BE2C (cell line): ENCODE data around the gene FYN.

Experiments used
- DNase-seq: peaks from one replicate; pipeline ENCODE4 v3.0.0-alpha.2; 2020
- H3K27me3 ChIP-seq: fragments of 250-450 bp; sonication (Bioruptor Pico); 2 replicates; pipeline ENCODE4 v1.5.1; 2020; ENCODE audit warnings: mild to moderate bottlenecking
- H3K36me3 ChIP-seq: fragments of 250-450 bp; sonication (Bioruptor Pico); 2 replicates; pipeline ENCODE4 v1.5.1; 2020; ENCODE audit warnings: mild to moderate bottlenecking
- H3K4me1 ChIP-seq: fragments of 250-450 bp; sonication (Bioruptor Pico); 2 replicates; pipeline ENCODE4 v1.5.1; 2020
- H3K4me3 ChIP-seq: 2 replicates; pipeline ENCODE4 v1.5.1; 2011; ENCODE audit warnings: low read depth, low read length
- H3K9me3 ChIP-seq: fragments of 250-450 bp; sonication (Bioruptor Pico); 2 replicates; pipeline ENCODE4 v1.5.1; 2020
- CTCF ChIP-seq: IDR thresholded peaks from 2 replicates; pipeline ENCODE4 v1.5.1; 2012; ENCODE audit warnings: mild to moderate bottlenecking, low read depth, low read length

The FYN gene

GRCh38 chr6:111872401-111873177, 663 bp downstream of the FYN start:
- Histone ChIP-seq H3K4me3 (peak overlapping the region; percentile 87), H3K9me3 (no peaks in the 10 kb centered on the region), H3K36me3 (no peaks in the 10 kb centered on the region; the same call in 1 of the 2 replicates), H3K4me1 (peaks cover 9% of the 10 kb centered on the region), H3K27me3 (no peaks in the 10 kb centered on the region)
- peak; percentile 64 for DNase-seq
- TF ChIP-seq CTCF: no peak

- Histone ChIP-seq H3K27me3 (no peaks in the 10 kb centered on the region), H3K4me3 (peak overlapping the region; percentile 87), H3K9me3 (no peaks in the 10 kb centered on the region), H3K4me1 (peaks cover 9% of the 10 kb centered on the region), H3K36me3 (no peaks in the 10 kb centered on the region; the same call in 1 of the 2 replicates)
- TF ChIP-seq CTCF: no peak
- DNase-seq: no peak
These were observed 1.4 kb downstream of the FYN start for GRCh38 chr6:111871725-111872400.

DNA sequence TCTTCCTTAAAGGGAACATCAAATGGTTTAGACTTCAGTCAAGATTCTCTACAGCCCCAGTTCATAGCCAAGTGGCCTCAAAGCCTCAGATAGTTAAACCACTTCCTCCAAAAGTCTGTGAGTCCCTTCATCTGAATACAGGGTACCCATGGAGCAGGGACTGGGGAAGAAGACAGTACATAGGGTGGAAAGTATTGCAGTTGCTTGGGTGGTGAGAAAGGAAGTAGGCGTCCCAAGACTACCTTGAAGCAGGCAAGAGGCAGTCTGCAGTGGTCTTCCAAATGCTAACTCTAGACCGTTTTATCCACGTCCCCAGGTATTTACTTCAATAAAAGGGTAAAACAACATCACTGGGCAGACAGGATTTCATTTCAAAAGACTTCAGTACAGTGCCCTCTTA, 2.0 kb downstream of the FYN start:
- Histone ChIP-seq H3K4me1 (peaks cover 9% of the 10 kb centered on the region), H3K27me3 (no peaks in the 10 kb centered on the region), H3K9me3 (no peaks in the 10 kb centered on the region), H3K4me3 (peak overlapping the region; percentile 87), H3K36me3 (no peaks in the 10 kb centered on the region; the same call in 1 of the 2 replicates)
- TF ChIP-seq CTCF: no peak
- no peak for DNase-seq

DNA sequence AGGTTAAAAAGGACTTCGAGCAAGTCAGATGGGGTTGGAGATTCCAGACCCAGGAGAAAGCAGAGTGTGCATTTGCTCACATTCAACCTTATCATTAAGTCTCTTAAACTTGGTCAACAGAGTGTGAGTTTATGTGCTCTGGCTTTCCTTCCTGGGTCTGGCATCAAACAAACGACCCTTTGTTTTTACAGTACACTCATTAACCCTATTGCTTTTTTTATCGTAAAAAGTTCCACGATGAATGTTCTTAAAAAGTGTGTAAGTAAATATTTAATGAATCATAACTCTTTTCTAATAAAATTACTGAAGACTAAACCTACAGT, 2.5 kb downstream of the FYN start:
- no peak for TF ChIP-seq CTCF
- Histone ChIP-seq H3K4me1 (peaks cover 9% of the 10 kb centered on the region), H3K9me3 (no peaks in the 10 kb centered on the region), H3K4me3 (peak overlapping the region; percentile 87), H3K36me3 (no peaks in the 10 kb centered on the region; the same call in 1 of the 2 replicates), H3K27me3 (no peaks in the 10 kb centered on the region)
- no peak for DNase-seq

DNA sequence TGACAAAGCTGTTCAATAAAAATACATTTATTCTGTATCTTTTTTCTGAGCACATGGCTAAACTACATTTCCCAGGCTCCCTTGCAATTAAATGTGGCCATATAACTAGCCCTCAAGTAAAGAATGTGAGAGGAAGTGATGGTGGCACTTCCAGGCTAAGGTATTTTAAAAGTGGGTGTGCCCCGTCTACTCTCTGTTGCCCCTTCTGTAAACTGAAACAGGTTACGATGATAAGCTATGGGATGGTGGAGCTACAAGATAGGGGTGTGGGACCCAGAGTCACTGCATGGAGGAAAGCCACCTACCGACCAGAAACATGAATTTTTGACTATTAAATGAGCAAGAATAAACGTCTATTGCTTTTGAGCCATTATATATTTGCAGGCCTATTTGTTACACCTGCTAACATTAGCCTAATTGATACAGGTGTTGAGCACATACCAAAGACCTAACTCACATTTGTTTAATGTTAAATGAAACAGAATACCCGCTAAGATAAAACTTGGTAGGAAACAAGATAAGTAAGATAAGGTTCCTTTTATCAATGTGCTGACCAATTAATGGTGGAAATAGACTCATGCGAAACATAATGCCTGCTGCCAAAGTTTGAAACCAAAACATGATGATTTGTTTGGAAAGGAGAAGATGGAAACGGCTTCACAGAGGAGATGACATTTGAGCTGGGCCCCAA, 3.1 kb downstream of the FYN start:
- Histone ChIP-seq H3K4me3 (peak overlapping the region; percentile 87), H3K9me3 (no peaks in the 10 kb centered on the region), H3K36me3 (no peaks in the 10 kb centered on the region; the same call in 1 of the 2 replicates), H3K4me1 (peaks cover 9% of the 10 kb centered on the region), H3K27me3 (no peaks in the 10 kb centered on the region)
- TF ChIP-seq CTCF: no peak
- no peak for DNase-seq
